Measurements from ENCODE around the gene ZBP1.

- no peak for TF ChIP-seq EP300 (IDR thresholded peaks at IDR 0.05)
- TF ChIP-seq POLR2A (IDR thresholded peaks at IDR 0.05) = no peak
- TF ChIP-seq CTCF (IDR thresholded peaks at IDR 0.05) = peak; percentile 40 to 96 (median 72)
Observed at GRCh38 chr20:57594092-57594951, 25.9 kb downstream of the ZBP1 start.
